SU-DHL-6 (cell line): Measurements from ENCODE around the gene TNNT2.

Experiments used
- EZH2phosphoT487 ChIP-seq: fragments of 200-600 bp; sonication (generic), shearing (Covaris generic); conservative IDR thresholded peaks from 2 replicates; pipeline ENCODE4 v1.6.1; 2018; ENCODE audit warnings: mild to moderate bottlenecking, antibody characterized with exemption, low read length, moderate library complexity, mixed read lengths
- TF ChIP-seq, protein P1 (sequence below): fragments of 200-600 bp; sonication (generic); IDR thresholded peaks from one replicate; pipeline ENCODE4 v1.5.1; 2017; ENCODE audit warnings: antibody characterized with exemption, mild to moderate bottlenecking, low read length, moderate library complexity; ENCODE audit not compliant: insufficient read depth, poor library complexity, severe bottlenecking

DNA sequence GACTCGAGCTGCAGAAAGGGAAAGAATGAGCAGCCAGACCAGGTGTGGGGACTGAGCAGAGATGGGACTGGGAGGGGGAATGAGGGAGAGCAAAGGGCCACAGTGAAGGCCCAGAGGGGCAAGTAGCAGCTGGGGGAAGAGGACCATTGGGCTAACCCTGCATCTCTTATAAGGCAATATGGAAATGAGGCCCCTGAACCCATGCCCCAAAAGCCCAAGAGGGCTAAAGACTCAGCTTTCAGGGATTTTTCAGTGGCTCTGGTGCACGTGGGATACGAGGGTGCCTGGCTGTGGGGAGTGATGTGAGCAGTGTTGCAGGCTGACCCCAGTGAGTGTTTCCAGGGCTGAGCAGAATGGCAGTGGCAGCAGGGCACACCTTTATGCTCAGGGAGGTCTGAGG lies 44.5 kb upstream of the TNNT2 start:
- TF ChIP-seq, protein P1, sequence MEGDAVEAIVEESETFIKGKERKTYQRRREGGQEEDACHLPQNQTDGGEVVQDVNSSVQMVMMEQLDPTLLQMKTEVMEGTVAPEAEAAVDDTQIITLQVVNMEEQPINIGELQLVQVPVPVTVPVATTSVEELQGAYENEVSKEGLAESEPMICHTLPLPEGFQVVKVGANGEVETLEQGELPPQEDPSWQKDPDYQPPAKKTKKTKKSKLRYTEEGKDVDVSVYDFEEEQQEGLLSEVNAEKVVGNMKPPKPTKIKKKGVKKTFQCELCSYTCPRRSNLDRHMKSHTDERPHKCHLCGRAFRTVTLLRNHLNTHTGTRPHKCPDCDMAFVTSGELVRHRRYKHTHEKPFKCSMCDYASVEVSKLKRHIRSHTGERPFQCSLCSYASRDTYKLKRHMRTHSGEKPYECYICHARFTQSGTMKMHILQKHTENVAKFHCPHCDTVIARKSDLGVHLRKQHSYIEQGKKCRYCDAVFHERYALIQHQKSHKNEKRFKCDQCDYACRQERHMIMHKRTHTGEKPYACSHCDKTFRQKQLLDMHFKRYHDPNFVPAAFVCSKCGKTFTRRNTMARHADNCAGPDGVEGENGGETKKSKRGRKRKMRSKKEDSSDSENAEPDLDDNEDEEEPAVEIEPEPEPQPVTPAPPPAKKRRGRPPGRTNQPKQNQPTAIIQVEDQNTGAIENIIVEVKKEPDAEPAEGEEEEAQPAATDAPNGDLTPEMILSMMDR = no peak
- no peak for TF ChIP-seq EZH2phosphoT487
